Small intestine (tissue), 7 donors: Measurements from ENCODE around the gene ARFGAP1. TPM values are rescaled to one million over a fixed set of nuclear protein-coding genes. Genes with fewer than 3 reads are reported as not detected.

Source experiments
- DNase-seq, 2 donors: peaks; one replicate each; pipeline versions ENCODE4 v3.0.0 to v3.0.0-alpha.2; 2013
- FAIRE-seq: peaks from 2 replicates; lab custom pipeline; 2012; peaks lifted over from hg19 to GRCh38; lab: Jason Lieb, UNC
- H3K27ac ChIP-seq, 3 donors: one replicate each; pipeline ENCODE4 v1.5.1; 2013; ENCODE audit warnings: low read length in 2 of 3, mild to moderate bottlenecking in 2 of 3, control low read depth in 1 of 3, inconsistent platforms in 1 of 3, low read depth in 1 of 3, moderate library complexity in 1 of 3
- H3K27me3 ChIP-seq, 3 donors: one replicate each; pipeline ENCODE4 v1.6.1; 2013; ENCODE audit warnings: low read length in 3 of 3, inconsistent platforms in 1 of 3; ENCODE audit not compliant: control insufficient read depth in 3 of 3, insufficient read depth in 3 of 3
- H3K36me3 ChIP-seq, 3 donors: one replicate each; pipeline ENCODE4 v1.6.1; 2013; ENCODE audit warnings: low read length in 3 of 3, inconsistent platforms in 1 of 3, low read depth in 1 of 3, mild to moderate bottlenecking in 1 of 3, moderate library complexity in 1 of 3; ENCODE audit not compliant: control insufficient read depth in 3 of 3, insufficient read depth in 2 of 3
- H3K4me1 ChIP-seq, 3 donors: one replicate each; pipeline ENCODE4 v1.6.1; 2013; ENCODE audit warnings: low read length in 2 of 3, inconsistent platforms in 1 of 3, low read depth in 1 of 3, mild to moderate bottlenecking in 1 of 3, moderate library complexity in 1 of 3; ENCODE audit not compliant: control insufficient read depth in 3 of 3, insufficient read depth in 2 of 3
- H3K4me3 ChIP-seq, 3 donors: one replicate each; pipeline ENCODE4 v1.5.1; 2013; ENCODE audit warnings: low read length in 3 of 3, control low read depth in 1 of 3, inconsistent platforms in 1 of 3, low read depth in 1 of 3, mild to moderate bottlenecking in 1 of 3, moderate library complexity in 1 of 3
- H3K9me3 ChIP-seq, 2 donors: one replicate each; pipeline ENCODE4 v1.6.1; 2013; ENCODE audit warnings: low read depth in 1 of 2, low read length in 1 of 2; ENCODE audit not compliant: control insufficient read depth in 2 of 2, insufficient read depth in 1 of 2
- WGBS, 3 donors: extraction: QIAGEN DNeasy Blood & Tissue Kit; methylation state at CpG; one replicate each; pipeline ENCODE4 v1.1.7; 2013; 5-methylcytosine and 5-hydroxymethylcytosine counted together
- polyA plus RNA-seq, 4 donors: library from polyadenylated mRNA; stranded (reverse) in 3 of 4; unstranded in 1 of 4; fragments of 200-250 nt in 3 of 4; fragments of 120-200 nt in 1 of 4; gene quantifications; one replicate each; pipeline versions ENCODE4 v1.2.1 to v1.2.3, GENCODE V29; 2013
- donor health status: healthy with polysubstance abuse.
- donor health status: control.
- donor health status: control.
- donor health status: Bipolar disorder and iron deficiency.
- donor health status: healthy.

ARFGAP1 gene
- polyA plus RNA-seq, 4 donors, result 70.9 to 117 (median 80.3) TPM

DNA sequence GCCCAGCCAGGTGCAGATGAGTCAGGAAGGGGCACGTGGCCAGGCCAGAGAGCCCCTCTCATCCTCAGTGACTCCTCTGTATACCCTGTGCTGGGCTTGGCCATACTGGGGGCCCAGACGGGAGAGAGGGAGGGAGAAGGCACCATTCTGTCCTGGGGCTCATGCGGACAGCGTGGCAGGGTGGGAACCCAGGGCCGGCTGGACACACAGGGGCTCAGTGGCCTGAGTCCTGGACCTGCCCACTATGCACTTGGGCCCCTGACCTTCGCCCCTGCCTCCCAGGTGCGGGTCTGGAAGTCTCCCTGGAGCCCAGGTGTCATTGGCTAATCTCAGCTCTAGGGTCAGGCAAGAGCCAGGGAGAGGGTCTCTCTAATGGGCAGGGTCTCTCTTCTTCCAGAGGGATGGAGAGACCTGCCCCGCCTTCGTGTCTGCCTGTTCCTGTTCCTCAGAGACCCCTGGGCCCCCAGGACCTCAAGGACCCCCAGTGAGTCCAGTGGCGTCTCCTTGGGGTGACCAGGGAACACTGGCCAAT, 48.1 kb downstream of the ARFGAP1 start:
- WGBS, 3 donors, result 46 to 63% (median 48%) methylated on average over 9 to 10 of the region's 10 CpGs
- DNase-seq (no peak), FAIRE-seq (no peak)
- H3K9me3 ChIP-seq, result no peaks in the 10 kb centered on the region
- no peaks in the 10 kb centered on the region for H3K36me3 ChIP-seq
- H3K27ac ChIP-seq, result no peak overlapping the region
- no peak overlapping the region for H3K4me3 ChIP-seq
- H3K27me3 ChIP-seq, result peaks cover 0 to 7% (median 3%) of the 10 kb centered on the region in 3 donors
- no peaks in the 10 kb centered on the region for H3K4me1 ChIP-seq

DNA sequence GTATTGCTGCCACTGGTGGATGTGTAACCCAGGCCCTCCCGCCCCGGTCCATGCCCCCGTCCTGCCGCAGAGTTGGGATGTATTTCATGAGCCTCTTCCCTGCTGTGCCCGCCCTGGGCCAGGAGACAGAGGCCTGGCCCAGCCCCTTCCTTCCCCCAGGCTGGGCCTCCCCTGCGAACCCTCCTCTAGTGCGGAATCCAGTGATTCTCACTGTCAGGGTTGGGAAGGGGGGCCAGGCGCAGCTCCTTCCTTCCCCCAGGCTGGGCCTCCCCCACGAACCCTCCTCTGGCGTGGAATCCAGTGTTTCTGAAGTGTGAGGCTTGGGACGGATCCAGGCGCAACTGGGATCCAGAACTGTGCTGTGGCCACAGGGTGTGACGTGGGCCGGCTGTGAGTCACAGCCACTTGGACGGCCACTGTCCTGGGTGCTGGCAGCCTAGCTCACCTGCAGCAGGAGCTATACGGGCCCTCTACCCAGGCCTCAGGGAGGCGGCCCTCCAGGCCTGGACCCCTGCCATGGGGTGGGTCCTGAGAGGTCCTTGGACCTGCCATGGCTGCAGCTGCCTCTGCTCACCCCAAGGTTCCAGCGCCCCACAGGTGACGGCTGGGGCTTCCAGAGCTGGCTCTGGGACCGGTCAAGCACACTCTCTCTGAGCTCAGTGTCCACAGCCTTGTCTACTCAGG, 48.7 kb downstream of the ARFGAP1 start:
- Histone ChIP-seq H3K36me3 (no peaks in the 10 kb centered on the region), H3K9me3 (no peaks in the 10 kb centered on the region), H3K27ac (no peak overlapping the region), H3K4me1 (no peaks in the 10 kb centered on the region), H3K27me3 (peaks cover 0 to 7% (median 3%) of the 10 kb centered on the region in 3 donors), H3K4me3 (no peak overlapping the region)
- 55 to 62% (median 61%) methylated on average over 18 to 20 of the region's 20 CpGs for WGBS, 3 donors
- no peak for FAIRE-seq
- DNase-seq, result no peak

DNA sequence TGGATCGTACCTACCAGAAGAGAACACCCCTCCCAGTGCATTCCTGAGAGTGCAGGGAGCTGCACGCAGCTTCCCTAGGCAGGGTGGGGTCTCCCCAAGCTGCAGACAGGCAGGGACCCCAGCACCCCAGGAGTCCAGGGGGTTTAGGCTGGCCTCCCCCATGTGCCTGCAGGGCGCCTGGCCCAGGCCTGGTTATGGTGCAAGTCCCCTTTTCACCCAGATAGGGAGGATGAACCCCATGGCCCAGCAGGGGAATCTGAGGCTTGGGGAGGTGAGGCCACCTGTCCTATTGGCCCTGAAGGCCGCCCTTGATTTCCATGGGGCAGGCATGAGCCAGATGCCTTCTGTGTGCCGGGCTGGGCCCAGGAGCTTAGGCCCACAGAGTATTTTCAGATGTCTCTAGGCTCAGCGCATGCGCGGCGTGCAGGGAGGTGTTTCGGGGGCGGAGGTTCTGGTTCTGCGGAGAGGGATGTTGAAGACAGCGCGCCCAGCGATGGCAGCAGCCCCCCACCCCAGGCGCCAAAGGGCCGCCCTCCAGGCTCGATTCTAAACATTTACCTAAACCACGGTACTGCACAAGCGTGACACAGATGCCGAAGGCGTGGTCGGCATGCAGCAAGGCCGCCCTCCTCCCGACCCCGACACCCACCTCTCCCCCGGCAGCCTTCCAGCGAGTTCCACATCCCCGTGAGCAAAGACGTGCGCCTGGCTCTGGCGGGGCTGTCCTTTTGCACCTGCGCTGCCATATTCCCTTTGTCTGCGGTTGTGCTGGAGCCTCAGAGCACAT, 49.7 kb downstream of the ARFGAP1 start:
- Histone ChIP-seq H3K27ac (no peak overlapping the region), H3K27me3 (peaks cover 0 to 7% (median 3%) of the 10 kb centered on the region in 3 donors), H3K4me1 (no peaks in the 10 kb centered on the region), H3K9me3 (no peaks in the 10 kb centered on the region), H3K4me3 (no peak overlapping the region), H3K36me3 (no peaks in the 10 kb centered on the region)
- no peak for FAIRE-seq
- DNase-seq, result no peak
- WGBS, 3 donors, result 55 to 77% (median 58%) methylated on average over 34 of the region's 34 CpGs

DNA sequence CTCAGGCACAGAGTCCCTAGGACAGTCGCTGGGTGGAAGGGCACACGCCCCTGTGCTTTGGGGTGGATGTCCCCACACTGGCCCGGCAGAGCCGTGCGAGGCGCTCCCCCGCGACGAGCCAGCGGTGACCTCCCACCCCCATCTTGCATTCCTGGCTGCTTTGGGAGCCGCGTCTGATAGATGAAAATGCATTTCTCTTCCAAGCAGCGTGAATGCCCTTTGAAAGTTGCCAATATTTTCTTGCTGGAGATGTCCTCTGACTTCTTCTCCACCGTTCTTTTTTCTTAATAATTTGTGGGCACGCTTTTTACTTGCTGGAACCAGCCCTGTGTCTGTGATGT, 50.3 kb downstream of the ARFGAP1 start:
- no peaks in the 10 kb centered on the region for H3K9me3 ChIP-seq
- H3K4me3 ChIP-seq, result no peak overlapping the region
- DNase-seq (no peak), FAIRE-seq (no peak)
- no peak overlapping the region for H3K27ac ChIP-seq
- H3K36me3 ChIP-seq, result no peaks in the 10 kb centered on the region
- H3K27me3 ChIP-seq, result peaks cover 0 to 7% (median 3%) of the 10 kb centered on the region in 3 donors
- WGBS, 3 donors, result 42 to 47% (median 45%) methylated on average over 15 of the region's 15 CpGs
- H3K4me1 ChIP-seq, result no peaks in the 10 kb centered on the region

DNA sequence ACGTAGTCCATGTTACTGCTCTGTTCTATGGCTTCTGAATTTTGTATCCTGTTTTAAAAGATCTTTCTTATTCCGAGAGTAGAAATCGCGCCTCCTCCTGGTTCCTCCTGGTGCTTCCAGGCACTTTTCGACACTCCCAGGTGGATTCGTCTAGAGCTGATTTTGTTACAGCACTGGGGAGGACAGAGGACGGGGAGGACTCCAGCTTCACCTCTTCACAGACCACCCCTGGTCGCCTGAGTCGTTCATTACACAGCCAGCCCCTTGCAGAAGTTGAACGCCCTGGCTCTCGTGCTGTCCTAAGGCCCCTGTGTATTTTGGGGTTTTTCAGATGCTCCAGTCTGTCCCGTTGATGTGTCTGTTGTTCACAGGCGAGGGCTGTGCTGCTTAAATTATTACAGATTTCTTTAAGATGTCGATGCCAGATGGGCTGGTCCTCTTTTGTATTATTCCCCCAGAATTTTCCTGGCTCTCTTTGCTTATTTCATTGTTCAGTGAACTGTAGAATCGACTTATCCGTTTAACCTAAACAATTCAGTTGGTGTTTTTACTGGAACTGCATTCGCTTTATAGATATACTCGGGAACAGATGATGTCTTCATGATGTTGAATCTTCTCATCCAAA, 50.9 kb downstream of the ARFGAP1 start:
- no peak for DNase-seq

DNA sequence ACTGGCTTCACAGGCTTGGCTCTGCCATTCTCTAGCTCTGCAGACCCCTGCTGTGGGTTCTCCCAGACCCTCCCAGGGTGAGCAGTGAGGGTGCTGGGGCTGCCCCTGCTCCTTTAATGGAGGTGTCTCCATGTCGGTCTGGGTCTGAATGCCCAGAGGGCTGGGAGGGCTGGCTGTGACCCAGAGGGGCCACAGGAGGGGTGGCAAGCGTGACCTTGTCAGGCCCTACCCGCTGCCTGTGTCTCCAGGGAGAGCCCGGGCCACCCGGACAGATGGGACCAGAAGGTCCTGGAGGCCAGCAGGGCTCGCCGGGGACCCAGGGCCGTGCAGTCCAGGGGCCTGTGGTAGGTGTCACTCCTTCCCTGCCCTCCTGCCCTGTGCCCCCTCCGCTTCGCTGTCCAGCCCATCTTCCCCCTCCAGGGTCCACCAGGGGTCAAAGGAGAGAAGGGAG, 52.4 kb downstream of the ARFGAP1 start:
- 71 to 89% (median 84%) methylated on average over 5 to 10 of the region's 10 CpGs for WGBS, 3 donors

More for the DNA sequence above, 50.9 kb downstream of the ARFGAP1 start:
- WGBS, 3 donors, result 67 to 73% (median 71%) methylated on average over 18 of the region's 18 CpGs
- Histone ChIP-seq H3K4me1 (no peaks in the 10 kb centered on the region), H3K36me3 (no peaks in the 10 kb centered on the region), H3K27me3 (peaks cover 0 to 7% (median 3%) of the 10 kb centered on the region in 3 donors), H3K4me3 (no peak overlapping the region), H3K27ac (no peak overlapping the region), H3K9me3 (no peaks in the 10 kb centered on the region)
- FAIRE-seq, result no peak

DNA sequence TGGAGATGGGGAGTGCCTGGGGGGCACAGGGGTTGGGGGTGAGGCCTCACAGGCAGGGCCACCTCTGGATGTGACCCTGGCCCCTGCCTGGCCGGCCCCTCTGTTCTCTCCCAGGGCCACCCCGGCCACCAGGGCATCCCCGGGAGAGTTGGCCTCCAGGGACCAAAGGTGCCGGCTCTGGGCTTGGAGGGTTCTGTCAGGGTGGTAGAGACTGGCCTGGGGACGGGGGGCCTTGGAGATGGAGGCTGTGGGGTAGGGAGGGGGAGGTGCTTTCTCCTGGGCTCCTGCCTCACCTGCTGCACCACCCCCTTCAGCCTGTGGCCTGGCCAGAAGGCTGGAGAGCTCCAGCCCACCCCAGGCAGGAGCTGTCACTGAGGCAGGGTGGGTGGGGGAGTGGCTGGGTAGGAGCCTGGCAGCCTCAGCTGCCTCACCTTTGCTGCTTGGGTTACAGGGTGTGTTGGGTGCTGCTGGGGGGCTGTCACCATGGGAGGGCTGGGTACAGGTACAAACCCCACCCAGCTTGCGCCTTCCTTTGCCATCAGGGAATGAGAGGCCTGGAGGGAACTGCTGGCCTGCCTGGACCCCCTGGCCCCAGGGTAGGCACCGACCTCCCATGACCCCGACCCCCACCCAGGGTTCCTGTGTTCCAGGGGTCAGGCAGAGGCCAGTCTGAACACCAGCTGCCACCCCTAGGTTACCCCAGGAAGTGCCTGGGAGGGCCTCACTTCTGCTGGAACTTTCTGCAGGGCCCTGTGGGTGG, 53.1 kb downstream of the ARFGAP1 start:
- Histone ChIP-seq H3K27me3 (peaks cover 0 to 7% (median 3%) of the 10 kb centered on the region in 3 donors), H3K36me3 (no peaks in the 10 kb centered on the region), H3K4me3 (no peak overlapping the region), H3K27ac (no peak overlapping the region), H3K4me1 (peaks cover 0 to 4% (median 0%) of the 10 kb centered on the region in 3 donors), H3K9me3 (no peaks in the 10 kb centered on the region)
- DNase-seq (no peak), FAIRE-seq (no peak)
- whole genome bisulfite sequencing, 3 donors, result 70 to 83% (median 78%) methylated on average over 8 of the region's 8 CpGs

More for the DNA sequence above, 52.4 kb downstream of the ARFGAP1 start:
- Histone ChIP-seq H3K36me3 (no peaks in the 10 kb centered on the region), H3K4me3 (no peak overlapping the region), H3K27ac (no peak overlapping the region), H3K27me3 (peaks cover 0 to 7% (median 3%) of the 10 kb centered on the region in 3 donors), H3K9me3 (no peaks in the 10 kb centered on the region), H3K4me1 (no peaks in the 10 kb centered on the region)
- no peak for FAIRE-seq
- no peak for DNase-seq
